CD8-positive, alpha-beta memory T cell (primary cell): ENCODE data around the gene CEP20. TPM values are rescaled to one million over a fixed set of nuclear protein-coding genes. Genes with fewer than 3 reads are reported as not detected.

Experiments used
- CTCF ChIA-PET: fragments of 350-600 bp; sonication (Branson Sonifier 250); formaldehyde crosslinking; loops from one replicate; lab custom pipeline; 2021; ENCODE audit warnings: antibody characterized with exemption; lab: Charles Lee
- POLR2A ChIA-PET: fragments of 350-600 bp; sonication (Branson Sonifier 250); formaldehyde crosslinking; loops from one replicate; lab custom pipeline; 2021; ENCODE audit warnings: antibody characterized with exemption; lab: Charles Lee
- DNase-seq, 5 donors: peaks; one replicate each; pipeline versions ENCODE4 v3.0.0 to v3.0.0-alpha.2; 2020 to 2022; ENCODE audit warnings: mixed read lengths in 1 of 5
- H3K27ac ChIP-seq: one replicate; pipeline ENCODE4 v1.7.0; 2013; ENCODE audit warnings: low read depth, mild to moderate bottlenecking, low read length, moderate library complexity
- H3K27me3 ChIP-seq: 2 replicates; pipeline ENCODE4 v1.7.0; 2013; ENCODE audit warnings: low read length, mild to moderate bottlenecking; ENCODE audit not compliant: insufficient read depth, poor library complexity, severe bottlenecking
- H3K36me3 ChIP-seq: 2 replicates; pipeline ENCODE4 v1.7.0; 2013; ENCODE audit warnings: mild to moderate bottlenecking, low read length, moderate library complexity; ENCODE audit not compliant: insufficient read depth
- H3K4me1 ChIP-seq: 2 replicates; pipeline ENCODE4 v1.7.0; 2013; ENCODE audit warnings: mild to moderate bottlenecking, low read length, moderate library complexity; ENCODE audit not compliant: insufficient read depth
- H3K4me3 ChIP-seq: 2 replicates; pipeline ENCODE4 v1.7.0; 2013; ENCODE audit warnings: mild to moderate bottlenecking, low read length
- H3K9me3 ChIP-seq: 2 replicates; pipeline ENCODE4 v1.7.0; 2013; ENCODE audit warnings: mild to moderate bottlenecking, low read length
- H3K27ac Mint-ChIP-seq, 8 donors: one replicate each; pipeline ENCODE4 v1.8.0; 2020 to 2021; ENCODE audit warnings: mixed read lengths in 8 of 8, mild to moderate bottlenecking in 6 of 8, inconsistent platforms in 3 of 8, moderate library complexity in 3 of 8
- H3K27me3 Mint-ChIP-seq, 2 donors: one replicate each; pipeline ENCODE4 v1.8.0; 2020 to 2021; ENCODE audit warnings: mixed read lengths in 2 of 2, mild to moderate bottlenecking in 1 of 2, moderate library complexity in 1 of 2
- H3K36me3 Mint-ChIP-seq, 3 donors: one replicate each; pipeline ENCODE4 v1.8.0; 2020 to 2021; ENCODE audit warnings: mixed read lengths in 3 of 3, inconsistent platforms in 1 of 3, mild to moderate bottlenecking in 1 of 3
- H3K4me1 Mint-ChIP-seq, 3 donors: one replicate each; pipeline ENCODE4 v1.8.0; 2020 to 2021; ENCODE audit warnings: mixed read lengths in 3 of 3, inconsistent platforms in 1 of 3, mild to moderate bottlenecking in 1 of 3
- H3K4me3 Mint-ChIP-seq, 7 donors: one replicate each; pipeline ENCODE4 v1.8.0; 2020 to 2021; ENCODE audit warnings: mixed read lengths in 7 of 7, mild to moderate bottlenecking in 6 of 7, moderate library complexity in 4 of 7, inconsistent platforms in 2 of 7
- H3K9me3 Mint-ChIP-seq, 5 donors: one replicate each; pipeline ENCODE4 v1.8.0; 2020 to 2022; ENCODE audit warnings: mixed read lengths in 5 of 5, mild to moderate bottlenecking in 3 of 5, moderate library complexity in 2 of 5, inconsistent platforms in 1 of 5
- polyA plus RNA-seq: library from polyadenylated mRNA; unstranded; fragments of 300-500 nt; fragmentation: Illumina TruSeq; gene quantifications from one replicate; pipeline ENCODE4 v1.2.3, GENCODE V29; 2021
- total RNA-seq, 2 experiments: library from RNA; stranded (reverse); gene quantifications; one replicate each; pipeline ENCODE4 v1.2.3, GENCODE V29; 2021

The CEP20 gene
- total and polyA plus RNA-seq, 3 experiments from 2014 or later, result 32.5 to 46.1 (median 39.6) TPM

- no peaks in the 10 kb centered on the region for H3K27me3 ChIP-seq
- no peak for DNase-seq
- CTCF ChIA-PET, result no interaction called here
- Mint-ChIP-seq H3K9me3 (no peaks in the 10 kb centered on the region), H3K27ac (peak overlapping the region in 1 of 8 donors; percentile 59), H3K4me3 (no peak overlapping the region), H3K36me3 (peaks cover 0 to 1% (median 0%) of the 10 kb centered on the region in 3 donors), H3K4me1 (peaks cover 0 to 3% (median 0%) of the 10 kb centered on the region in 3 donors), H3K27me3 (peaks cover 0 to 2% of the 10 kb centered on the region in 2 donors)
- no peak overlapping the region for H3K4me3 ChIP-seq
- H3K36me3 ChIP-seq, result no peaks in the 10 kb centered on the region
- no peaks in the 10 kb centered on the region for H3K4me1 ChIP-seq
- no peaks in the 10 kb centered on the region for H3K9me3 ChIP-seq
- no peak overlapping the region for H3K27ac ChIP-seq
- POLR2A ChIA-PET, result no interaction called here
Observed at GRCh38 chr16:15833541-15833940, 54.9 kb downstream of the CEP20 start.

- H3K27me3 Mint-ChIP-seq, result peaks cover 0 to 2% of the 10 kb centered on the region in 2 donors
- no peak overlapping the region for H3K4me3 Mint-ChIP-seq
- H3K36me3 Mint-ChIP-seq, result peaks cover 0 to 1% (median 0%) of the 10 kb centered on the region in 3 donors
- no peaks in the 10 kb centered on the region for H3K9me3 Mint-ChIP-seq
- ChIA-PET POLR2A (interaction anchor here (0.6 kb wide), 1 partner anchor 73 kb away, joined by 4 read pairs; no protein-coding TSS in a partner anchor), CTCF (no interaction called here)
- no peaks in the 10 kb centered on the region for H3K36me3 ChIP-seq
- H3K27ac ChIP-seq, result no peak overlapping the region
- no peak overlapping the region for H3K4me3 ChIP-seq
- no peak for DNase-seq
- peaks cover 0 to 3% (median 0%) of the 10 kb centered on the region in 3 donors for H3K4me1 Mint-ChIP-seq
- H3K4me1 ChIP-seq, result no peaks in the 10 kb centered on the region
- H3K9me3 ChIP-seq, result no peaks in the 10 kb centered on the region
- H3K27ac Mint-ChIP-seq, result no peak overlapping the region
- H3K27me3 ChIP-seq, result no peaks in the 10 kb centered on the region
Observed at GRCh38 chr16:15832241-15832640, 56.2 kb downstream of the CEP20 start.

- CTCF ChIA-PET, result no interaction called here
Observed at GRCh38 chr16:15830832-15831451, 57.5 kb downstream of the CEP20 start.

GRCh38 chr16:15829460-15829859 lies 58.9 kb downstream of the CEP20 start:
- Mint-ChIP-seq H3K27me3 (peaks cover 0 to 2% of the 10 kb centered on the region in 2 donors), H3K9me3 (no peaks in the 10 kb centered on the region), H3K27ac (no peak overlapping the region), H3K4me3 (no peak overlapping the region), H3K4me1 (no peaks in the 10 kb centered on the region), H3K36me3 (peaks cover 0 to under 1% (median 0%) of the 10 kb centered on the region in 3 donors)
- Histone ChIP-seq H3K4me1 (no peaks in the 10 kb centered on the region), H3K36me3 (no peaks in the 10 kb centered on the region), H3K27me3 (no peaks in the 10 kb centered on the region), H3K9me3 (no peaks in the 10 kb centered on the region), H3K27ac (no peak overlapping the region), H3K4me3 (no peak overlapping the region)
- ChIA-PET POLR2A (no interaction called here), CTCF (no interaction called here)
- DNase-seq, result no peak

More at GRCh38 chr16:15830832-15831451, 57.5 kb downstream of the CEP20 start:
- peaks cover 0 to 2% of the 10 kb centered on the region in 2 donors for H3K27me3 Mint-ChIP-seq
- DNase-seq, result no peak
- no peaks in the 10 kb centered on the region for H3K9me3 Mint-ChIP-seq
- Histone ChIP-seq H3K9me3 (no peaks in the 10 kb centered on the region), H3K36me3 (no peaks in the 10 kb centered on the region), H3K4me3 (no peak overlapping the region), H3K27me3 (no peaks in the 10 kb centered on the region), H3K27ac (no peak overlapping the region), H3K4me1 (no peaks in the 10 kb centered on the region)
- H3K4me3 Mint-ChIP-seq, result no peak overlapping the region
- H3K27ac Mint-ChIP-seq, result peak overlapping the region in 1 of 8 donors; percentile 57
- H3K4me1 Mint-ChIP-seq, result peaks cover 0 to 3% (median 0%) of the 10 kb centered on the region in 3 donors
- POLR2A ChIA-PET, result no interaction called here
- peaks cover 0 to 1% (median 0%) of the 10 kb centered on the region in 3 donors for H3K36me3 Mint-ChIP-seq

- CTCF ChIA-PET, result interaction anchor here (0.6 kb wide), 1 partner anchor 76 kb away, joined by 3 read pairs; no protein-coding TSS in a partner anchor
- H3K27me3 ChIP-seq, result no peaks in the 10 kb centered on the region
- no peaks in the 10 kb centered on the region for H3K4me1 ChIP-seq
- Mint-ChIP-seq H3K27me3 (no peaks in the 10 kb centered on the region), H3K9me3 (no peaks in the 10 kb centered on the region), H3K4me3 (no peak overlapping the region), H3K36me3 (no peaks in the 10 kb centered on the region), H3K4me1 (no peaks in the 10 kb centered on the region), H3K27ac (no peak overlapping the region)
- DNase-seq, result no peak
- no peak overlapping the region for H3K27ac ChIP-seq
- POLR2A ChIA-PET, result no interaction called here
- no peak overlapping the region for H3K4me3 ChIP-seq
- H3K9me3 ChIP-seq, result no peaks in the 10 kb centered on the region
- no peaks in the 10 kb centered on the region for H3K36me3 ChIP-seq
Observed at GRCh38 chr16:15827709-15828343, 60.6 kb downstream of the CEP20 start.

GRCh38 chr16:15827299-15827698 lies 61.1 kb downstream of the CEP20 start:
- Histone ChIP-seq H3K9me3 (no peaks in the 10 kb centered on the region), H3K4me3 (no peak overlapping the region), H3K36me3 (no peaks in the 10 kb centered on the region), H3K4me1 (no peaks in the 10 kb centered on the region), H3K27ac (no peak overlapping the region), H3K27me3 (no peaks in the 10 kb centered on the region)
- Mint-ChIP-seq H3K4me3 (no peak overlapping the region), H3K4me1 (no peaks in the 10 kb centered on the region), H3K27me3 (no peaks in the 10 kb centered on the region), H3K9me3 (no peaks in the 10 kb centered on the region), H3K27ac (no peak overlapping the region), H3K36me3 (no peaks in the 10 kb centered on the region)
- POLR2A ChIA-PET, result no interaction called here
- DNase-seq, result no peak
- CTCF ChIA-PET, result no interaction called here

GRCh38 chr16:15825750-15826305 lies 62.6 kb downstream of the CEP20 start:
- Histone ChIP-seq H3K27ac (no peak overlapping the region), H3K27me3 (no peaks in the 10 kb centered on the region), H3K36me3 (no peaks in the 10 kb centered on the region), H3K4me3 (no peak overlapping the region), H3K9me3 (no peaks in the 10 kb centered on the region), H3K4me1 (no peaks in the 10 kb centered on the region)
- CTCF ChIA-PET, result no interaction called here
- H3K27ac Mint-ChIP-seq, result no peak overlapping the region
- POLR2A ChIA-PET, result no interaction called here
- H3K27me3 Mint-ChIP-seq, result no peaks in the 10 kb centered on the region
- DNase-seq, result no peak
- no peak overlapping the region for H3K4me3 Mint-ChIP-seq
- H3K9me3 Mint-ChIP-seq, result no peaks in the 10 kb centered on the region
- no peaks in the 10 kb centered on the region for H3K4me1 Mint-ChIP-seq
- H3K36me3 Mint-ChIP-seq, result no peaks in the 10 kb centered on the region

GRCh38 chr16:15822957-15823356 lies 65.4 kb downstream of the CEP20 start:
- peaks cover 0 to under 1% (median 0%) of the 10 kb centered on the region in 5 donors for H3K9me3 Mint-ChIP-seq
- Histone ChIP-seq H3K4me1 (no peaks in the 10 kb centered on the region), H3K27ac (no peak overlapping the region), H3K9me3 (no peaks in the 10 kb centered on the region), H3K36me3 (no peaks in the 10 kb centered on the region), H3K4me3 (no peak overlapping the region), H3K27me3 (no peaks in the 10 kb centered on the region)
- POLR2A ChIA-PET, result no interaction called here
- H3K27me3 Mint-ChIP-seq, result peaks cover 1 to 3% of the 10 kb centered on the region in 2 donors
- H3K27ac Mint-ChIP-seq, result no peak overlapping the region
- no peak for DNase-seq
- H3K4me1 Mint-ChIP-seq, result no peaks in the 10 kb centered on the region
- CTCF ChIA-PET, result interaction anchor here (1.6 to 2.0 kb wide), 2 partner anchors 10 to 31 kb away, joined by 5 to 6 read pairs; no protein-coding TSS in a partner anchor
- H3K36me3 Mint-ChIP-seq, result no peaks in the 10 kb centered on the region
- H3K4me3 Mint-ChIP-seq, result no peak overlapping the region
